Adrenal gland (tissue), 12 donors: ENCODE results near the gene KCNK10. TPM values are rescaled to one million over a fixed set of nuclear protein-coding genes. Genes with fewer than 3 reads are reported as not detected.

Experiments
- DNase-seq, 7 donors: peaks; one replicate each; pipeline ENCODE4 v3.0.0-alpha.2; 2019 to 2020
- H3K27ac ChIP-seq, 5 donors: fragments of 200-600 bp; sonication (generic) in 4 of 5; 1 replicate in 3 of 5; 2 replicates in 2 of 5; pipeline versions ENCODE4 v1.5.1 to v1.8.0; 2016 to 2020; ENCODE audit warnings: mild to moderate bottlenecking in 1 of 5
- H3K27me3 ChIP-seq: fragments of 200-600 bp; 2 replicates; pipeline ENCODE4 v1.8.0; 2021
- H3K36me3 ChIP-seq, 2 donors: fragments of 200-600 bp; replicated peaks in 1 of 2; 1 replicate in 1 of 2; 2 replicates in 1 of 2; pipeline versions ENCODE4 v1.5.1 to v1.8.0; 2018 to 2022
- H3K4me1 ChIP-seq, 2 donors: fragments of 200-600 bp; replicated peaks in 1 of 2; 1 replicate in 1 of 2; 2 replicates in 1 of 2; pipeline versions ENCODE4 v1.5.1 to v1.8.0; 2018 to 2021
- H3K4me3 ChIP-seq, 4 donors: fragments of 200-600 bp; sonication (generic) in 3 of 4; one replicate each; pipeline ENCODE4 v1.5.1; 2016 to 2018
- H3K9me3 ChIP-seq, 3 donors: fragments of 200-600 bp; sonication (generic) in 1 of 3; replicated peaks in 1 of 3; 1 replicate in 2 of 3; 2 replicates in 1 of 3; pipeline versions ENCODE4 v1.5.1 to v1.8.0; 2016 to 2021
- CTCF ChIP-seq, 6 experiments: fragments of 450-650 bp in 4 of 6; fragments of 200-600 bp in 2 of 6; sonication (generic) in 1 of 6; IDR thresholded peaks; 1 replicate in 5 of 6; 2 replicates in 1 of 6; pipeline versions ENCODE4 v1.5.1 to v1.8.0; 2016 to 2021; ENCODE audit warnings: antibody characterized with exemption in 6 of 6, mild to moderate bottlenecking in 2 of 6, moderate library complexity in 1 of 6
- POLR2A ChIP-seq, 2 donors: fragments of 450-650 bp; IDR thresholded peaks; one replicate each; pipeline ENCODE4 v1.6.1; 2017; ENCODE audit warnings: antibody characterized with exemption in 2 of 2, mild to moderate bottlenecking in 2 of 2, moderate library complexity in 1 of 2
- WGBS, 4 donors: extraction: QIAGEN DNeasy Blood & Tissue Kit in 2 of 4; methylation state at CpG; one replicate each; pipeline versions ENCODE4 v1.1.5 to v1.1.7; 2013 to 2017; 5-methylcytosine and 5-hydroxymethylcytosine counted together
- intact Hi-C, 2 donors: fragments of 100-400 bp; cut with DNase I; formaldehyde crosslinking; loops; one replicate each; pipeline versions ENCODE4 v1.14.1 to v1.15.0; 2022 to 2023
- polyA plus RNA-seq, 3 donors: library from polyadenylated mRNA; stranded (reverse); fragments of 200-250 nt in 2 of 3; fragments of 350-450 nt in 1 of 3; fragmentation: Illumina TruSeq in 1 of 3; extraction: RNeasy Lipid Tissue Mini Kit (QIAGEN cat#74804) in 1 of 3; gene quantifications; one replicate each; pipeline ENCODE4 v1.2.3, GENCODE V29; 2013 to 2014
- total RNA-seq, 9 donors: library from RNA; depleted of rRNA in 4 of 9; stranded (reverse); fragments of >200 nt in 4 of 9; fragments of 120-200 nt in 1 of 9; fragmentation: NEBNext Ultra II Directional in 1 of 9; extraction: Animal tissue kit (Norgen Biotek cat#: 25700) in 1 of 9; gene quantifications; one replicate each; pipeline versions ENCODE4 v1.1.0 to v1.2.4, GENCODE V29; 2013 to 2023
- donor health status: healthy with polysubstance abuse.
- donor health status: Bipolar disorder and iron deficiency.
- donor health status: DM: yes; HTN: yes; CAD: no.
- donor health status: DM: no; HTN: no; CAD: no.
- donor health status: DM: no; HTN: no; CAD: no.
- donor health status: DM: yes; HTN: yes; CAD: no.

KCNK10 gene
- total and polyA plus RNA-seq, 12 donors = 0.03 to 1.1 (median 0.60) TPM; not detected in 7

GRCh38 chr14:88296351-88296750 lies 26.7 kb downstream of the KCNK10 start:
- Histone ChIP-seq H3K4me3 (no peak overlapping the region), H3K36me3 (no peaks in the 10 kb centered on the region), H3K4me1 (no peaks in the 10 kb centered on the region), H3K27me3 (no peaks in the 10 kb centered on the region), H3K27ac (no peak overlapping the region), H3K9me3 (no peaks in the 10 kb centered on the region)
- no peak for TF ChIP-seq CTCF (IDR thresholded peaks at IDR 0.05)
- 79 to 85% (median 80%) methylated on average over 4 of the region's 4 CpGs for WGBS, 4 donors
- intact Hi-C loops = no loop called here
- DNase-seq = no peak

- Histone ChIP-seq H3K9me3 (no peaks in the 10 kb centered on the region), H3K27ac (no peak overlapping the region), H3K4me1 (no peaks in the 10 kb centered on the region), H3K4me3 (no peak overlapping the region), H3K27me3 (no peaks in the 10 kb centered on the region), H3K36me3 (no peaks in the 10 kb centered on the region)
- TF ChIP-seq POLR2A (IDR thresholded peaks at IDR 0.05) = no peak
- no peak for TF ChIP-seq CTCF (IDR thresholded peaks at IDR 0.05)
- intact Hi-C loops = no loop called here
- no peak for DNase-seq
- 84 to 94% (median 86%) methylated on average over 3 of the region's 3 CpGs for WGBS, 4 donors
These were observed 33.1 kb downstream of the KCNK10 start for GRCh38 chr14:88289996-88290395.

GRCh38 chr14:88289234-88289633 lies 33.8 kb downstream of the KCNK10 start:
- no peak for DNase-seq
- Histone ChIP-seq H3K36me3 (no peaks in the 10 kb centered on the region), H3K27me3 (no peaks in the 10 kb centered on the region), H3K4me1 (no peaks in the 10 kb centered on the region), H3K4me3 (no peak overlapping the region), H3K27ac (no peak overlapping the region), H3K9me3 (no peaks in the 10 kb centered on the region)
- TF ChIP-seq POLR2A (IDR thresholded peaks at IDR 0.05) = no peak
- no peak for TF ChIP-seq CTCF (IDR thresholded peaks at IDR 0.05)
- intact Hi-C loops = no loop called here

- H3K27ac ChIP-seq = no peak overlapping the region
- WGBS, 4 donors = 63 to 71% (median 69%) methylated on average over 1 of the region's 1 CpG
- no peaks in the 10 kb centered on the region for H3K4me1 ChIP-seq
- no peaks in the 10 kb centered on the region for H3K27me3 ChIP-seq
- TF ChIP-seq POLR2A (IDR thresholded peaks at IDR 0.05) (no peak), CTCF (IDR thresholded peaks at IDR 0.05) (no peak)
- H3K36me3 ChIP-seq = no peaks in the 10 kb centered on the region
- H3K4me3 ChIP-seq = no peak overlapping the region
- no peak for DNase-seq
- intact Hi-C loops = no loop called here
- H3K9me3 ChIP-seq = no peaks in the 10 kb centered on the region
These were observed 36.8 kb downstream of the KCNK10 start for GRCh38 chr14:88286309-88286708.
